Fibroblast of the aortic adventitia (primary cell): ENCODE measurements around the gene CXCL1. TPM values are rescaled to one million over a fixed set of nuclear protein-coding genes. Genes with fewer than 3 reads are reported as not detected.

ENCODE experiments used
- DNase-seq: peaks from one replicate; pipeline ENCODE4 v3.0.0-alpha.2; 2010; ENCODE audit warnings: low read depth
- H3K4me3 ChIP-seq: 2 replicates; pipeline ENCODE4 v1.5.1; 2011; ENCODE audit warnings: low read depth, mild to moderate bottlenecking, control low read depth, low read length, moderate library complexity
- CTCF ChIP-seq: IDR thresholded peaks from 2 replicates; pipeline ENCODE4 v1.5.1; 2011; ENCODE audit warnings: mild to moderate bottlenecking, low read length, control low read depth, inconsistent platforms; ENCODE audit not compliant: insufficient read depth
- total RNA-seq: library from RNA; depleted of rRNA; stranded (reverse); fragments of >200 nt; gene quantifications from 2 replicates; pipeline ENCODE4 v1.2.3, GENCODE V29; 2012; ENCODE audit warnings: low replicate concordance

Gene CXCL1
- 1.3 and 5.2 TPM in 2 replicates for total RNA-seq

- DNase-seq = peak; percentile 55
- H3K4me3 ChIP-seq = peak within 1 kb of the TSS; percentile 72
- TF ChIP-seq CTCF = no peak
Measured at GRCh38 chr4:73869130-73870055, at the start of gene CXCL1. Gene CXCL1 (plus strand): TSS chr4:73869393. CDS start chr4:73869471, 78 bp downstream.

GRCh38 chr4:73821325-73821724 lies 47.9 kb upstream of the CXCL1 start:
- DNase-seq = no peak
- no peak overlapping the region for H3K4me3 ChIP-seq
- TF ChIP-seq CTCF = no peak

- no peak overlapping the region for H3K4me3 ChIP-seq
- DNase-seq = no peak
- no peak for TF ChIP-seq CTCF
Measured at GRCh38 chr4:73822389-73822788, 46.8 kb upstream of the CXCL1 start.

- H3K4me3 ChIP-seq = no peak overlapping the region
- TF ChIP-seq CTCF = no peak
- DNase-seq = no peak
Measured at GRCh38 chr4:73822812-73823504, 46.2 kb upstream of the CXCL1 start.

- TF ChIP-seq CTCF = no peak
- DNase-seq = peak; percentile 43
- no peak overlapping the region for H3K4me3 ChIP-seq
Measured at GRCh38 chr4:73823760-73824159, 45.4 kb upstream of the CXCL1 start.

- TF ChIP-seq CTCF = no peak
- no peak overlapping the region for H3K4me3 ChIP-seq
- peak; percentile 57 for DNase-seq
Measured at GRCh38 chr4:73828956-73829355, 40.2 kb upstream of the CXCL1 start.
